GM18499 (cell line): ENCODE results near the gene FCN2.

ENCODE experiments used
- ATAC-seq: cut with Tn5 transposase; IDR thresholded peaks from one replicate; pipeline ENCODE4 v1.9.1; 2021; ENCODE audit warnings: moderate number of reproducible peaks; ENCODE audit not compliant: insufficient read depth, unreplicated experiment

The FCN2 gene

GRCh38 chr9:134925011-134925511 is 44.5 kb downstream of the FCN2 start:
- no peak for ATAC-seq

- ATAC-seq, result no peak
These were observed 48.0 kb downstream of the FCN2 start for GRCh38 chr9:134928436-134929192.

GRCh38 chr9:134929193-134930158 is 48.9 kb downstream of the FCN2 start:
- ATAC-seq, result no peak

DNA sequence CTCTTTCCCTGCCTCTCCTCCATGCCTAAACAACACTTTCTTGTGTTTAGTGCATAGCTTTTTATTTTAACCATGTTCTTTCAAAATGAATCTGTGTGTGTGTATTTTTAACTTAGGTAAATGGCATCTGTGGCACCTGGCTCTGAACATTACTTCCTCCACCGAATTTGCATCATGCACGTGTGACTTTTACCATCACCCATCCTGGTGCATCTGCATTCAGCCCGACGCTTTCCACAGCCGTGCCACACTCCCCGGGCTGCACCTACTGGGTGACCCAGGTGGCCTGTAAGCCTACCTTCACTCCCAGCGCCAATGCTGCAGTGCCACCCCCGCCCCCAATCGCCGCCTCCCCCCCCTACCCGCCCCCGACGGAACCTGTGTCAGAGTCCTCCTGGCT is 49.8 kb downstream of the FCN2 start:
- ATAC-seq, result no peak

DNA sequence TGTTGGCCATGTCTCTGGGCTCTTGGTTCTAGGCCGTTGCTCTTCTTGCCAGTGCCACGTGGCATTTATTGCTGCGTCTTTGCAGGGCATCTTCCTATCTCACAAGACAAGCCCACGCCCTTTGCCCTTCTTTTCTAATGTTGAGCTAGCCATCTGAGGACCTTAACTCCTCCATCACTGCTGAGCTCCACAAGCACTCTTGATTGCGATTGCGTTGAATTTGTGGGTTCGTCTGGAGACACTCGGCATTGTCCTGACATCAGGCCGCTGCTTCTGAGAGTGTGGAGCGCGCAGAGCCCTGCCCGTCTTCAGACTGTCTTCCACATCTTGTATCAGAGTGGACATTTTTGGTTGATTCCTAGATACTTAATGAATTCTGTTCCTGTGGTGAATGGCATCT is 51.6 kb downstream of the FCN2 start:
- ATAC-seq, result no peak

DNA sequence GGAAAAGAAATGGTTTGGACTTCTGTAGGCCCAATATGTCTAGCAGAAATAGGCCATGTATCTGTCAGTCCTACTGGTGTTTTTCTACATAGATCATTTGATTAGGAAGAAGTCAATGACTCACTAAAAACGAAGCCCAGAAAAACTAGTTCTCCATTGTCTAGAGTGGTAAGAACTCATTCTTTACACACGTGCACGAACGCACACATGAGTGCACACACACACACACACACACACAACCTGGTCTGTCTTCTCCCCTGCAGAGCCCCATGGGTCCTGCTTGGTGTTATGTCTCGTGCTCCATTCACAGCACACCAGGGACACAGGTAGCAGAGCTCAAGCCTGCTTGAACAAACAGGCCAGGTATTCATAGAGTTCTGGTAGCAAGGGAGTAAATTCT is 52.0 kb downstream of the FCN2 start:
- no peak for ATAC-seq

- ATAC-seq, result no peak
These were observed 52.6 kb downstream of the FCN2 start for GRCh38 chr9:134933076-134933659.

- ATAC-seq, result no peak
These were observed 54.5 kb downstream of the FCN2 start for GRCh38 chr9:134935056-134935640.

DNA sequence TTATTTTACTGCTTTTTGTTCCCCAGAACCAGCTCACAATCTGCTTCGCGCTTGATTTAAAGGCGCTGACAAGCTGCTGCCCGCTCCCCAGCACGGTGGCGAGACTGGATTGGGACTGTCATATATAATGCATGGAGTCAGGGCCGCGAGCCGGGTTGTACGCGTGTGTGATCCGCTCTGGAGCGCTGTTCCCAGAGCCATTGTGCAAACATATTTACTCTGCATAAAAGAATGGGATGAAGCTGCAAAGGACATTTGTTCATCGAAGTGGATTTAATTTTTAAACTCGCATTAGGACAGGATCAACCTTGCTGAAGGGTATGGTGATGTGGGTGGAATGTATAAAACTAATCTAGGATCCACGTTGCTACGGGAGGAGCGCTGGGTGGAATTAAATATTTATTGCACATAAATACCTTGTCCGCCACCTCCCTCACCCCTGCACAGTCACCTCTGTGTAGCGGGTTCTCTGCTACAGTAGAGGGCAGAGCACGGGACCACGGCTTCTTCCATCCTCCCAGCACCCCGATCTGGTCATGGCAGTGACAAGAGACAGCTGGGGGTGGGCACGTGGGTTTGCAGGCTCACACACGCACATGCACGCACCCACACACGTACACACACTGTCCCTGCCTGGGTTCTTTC is 55.2 kb downstream of the FCN2 start:
- no peak for ATAC-seq

DNA sequence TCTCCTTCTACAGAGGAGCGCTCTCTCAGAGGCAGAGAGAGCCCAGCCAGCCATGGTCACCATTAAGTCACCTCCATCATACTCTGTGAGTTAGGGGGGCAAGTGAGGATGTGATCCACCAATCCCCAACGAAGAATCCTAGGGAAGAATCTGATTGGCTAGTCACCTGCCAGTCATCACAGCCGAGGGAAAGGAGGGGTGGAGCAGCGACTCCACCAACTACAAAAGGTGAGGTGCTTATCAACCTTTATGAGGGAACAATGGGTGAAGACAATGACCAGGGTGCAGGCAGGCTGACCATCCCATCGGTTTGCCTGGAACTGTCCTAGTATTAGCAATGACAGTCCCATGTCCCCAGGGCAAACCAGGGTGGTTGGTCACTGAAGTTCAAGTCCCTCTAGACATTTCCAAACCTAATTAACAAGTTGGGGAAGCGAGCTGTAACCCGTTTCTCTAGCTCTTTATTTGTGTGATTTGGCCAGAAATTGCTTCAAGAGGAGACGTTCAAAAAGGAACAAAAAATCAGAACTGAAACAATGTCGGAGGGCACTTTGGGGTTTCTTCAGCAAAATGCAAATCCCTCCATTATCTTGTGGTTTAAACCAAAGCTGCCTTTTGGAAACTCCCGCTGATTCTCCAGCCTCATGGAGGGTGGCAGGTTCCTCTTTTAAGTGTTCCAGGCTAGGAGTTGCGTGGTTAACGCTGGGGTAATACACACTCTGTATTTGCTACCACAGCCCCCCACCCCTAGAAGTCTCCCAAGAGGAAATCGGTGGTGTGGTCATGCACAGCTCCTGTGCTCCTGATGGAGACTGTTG is 55.9 kb downstream of the FCN2 start:
- no peak for ATAC-seq
